HG02938 (cell line): ENCODE measurements around the gene ABI3BP.

Experiments used
- ATAC-seq: cut with Tn5 transposase; IDR thresholded peaks from one replicate; pipeline ENCODE4 v1.9.1; 2021; ENCODE audit warnings: mild to moderate bottlenecking, moderate library complexity; ENCODE audit not compliant: unreplicated experiment

ABI3BP gene

GRCh38 chr3:100777271-100777670, 215.9 kb downstream of the ABI3BP start:
- no peak for ATAC-seq

- ATAC-seq: no peak
Observed at GRCh38 chr3:100776746-100777145, 216.5 kb downstream of the ABI3BP start.

- no peak for ATAC-seq
Observed at GRCh38 chr3:100776097-100776729, 217.0 kb downstream of the ABI3BP start.

GRCh38 chr3:100775669-100776068, 217.6 kb downstream of the ABI3BP start:
- ATAC-seq: no peak

GRCh38 chr3:100775226-100775625, 218.0 kb downstream of the ABI3BP start:
- ATAC-seq: no peak

DNA sequence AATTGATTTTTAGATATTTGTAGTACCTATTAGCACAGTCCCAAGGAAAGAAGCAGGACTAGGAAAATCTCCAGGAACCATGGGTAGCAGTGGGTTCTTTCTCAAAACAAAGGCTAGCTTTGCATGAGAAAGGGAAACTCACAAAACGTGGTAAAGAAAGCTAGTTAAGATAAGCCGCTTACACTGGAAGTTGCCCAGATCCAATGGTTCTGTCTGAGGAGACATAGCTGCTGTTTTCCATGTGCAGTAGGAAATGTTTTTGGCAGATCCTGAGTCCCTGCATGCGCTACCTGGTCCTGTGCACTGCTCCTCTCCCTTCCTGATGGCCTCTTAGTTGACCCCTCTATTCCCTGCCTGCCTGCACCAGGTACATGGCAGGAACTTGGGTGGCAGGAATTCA, 223.5 kb downstream of the ABI3BP start:
- ATAC-seq: no peak

GRCh38 chr3:100766069-100766468, 227.2 kb downstream of the ABI3BP start:
- no peak for ATAC-seq

GRCh38 chr3:100765437-100765975, 227.7 kb downstream of the ABI3BP start:
- ATAC-seq: no peak

- no peak for ATAC-seq
Observed at GRCh38 chr3:100761951-100762350, 231.3 kb downstream of the ABI3BP start.

- ATAC-seq: peak; percentile 84
Observed at GRCh38 chr3:100761211-100761942, 231.8 kb downstream of the ABI3BP start.

DNA sequence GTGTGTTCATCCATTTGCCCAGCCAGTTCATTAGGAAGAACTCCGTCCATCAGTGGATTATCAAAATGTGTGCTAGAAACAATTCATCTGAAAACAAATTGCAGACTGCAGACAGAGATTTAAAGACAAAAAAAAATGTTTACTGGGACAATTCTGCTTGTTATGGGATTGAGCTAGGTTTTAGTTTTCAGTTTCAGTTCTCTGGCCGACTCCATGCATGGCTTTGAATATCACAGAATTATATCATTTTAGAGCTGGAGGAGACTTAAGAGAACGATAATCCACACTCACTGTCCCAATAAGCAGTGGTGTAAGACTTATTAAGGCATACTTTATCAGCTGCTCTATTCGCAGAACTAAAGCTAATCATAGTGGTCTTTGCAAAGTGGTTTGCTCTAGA, 232.8 kb downstream of the ABI3BP start:
- no peak for ATAC-seq

GRCh38 chr3:100759950-100760349, 233.3 kb downstream of the ABI3BP start:
- ATAC-seq: no peak

DNA sequence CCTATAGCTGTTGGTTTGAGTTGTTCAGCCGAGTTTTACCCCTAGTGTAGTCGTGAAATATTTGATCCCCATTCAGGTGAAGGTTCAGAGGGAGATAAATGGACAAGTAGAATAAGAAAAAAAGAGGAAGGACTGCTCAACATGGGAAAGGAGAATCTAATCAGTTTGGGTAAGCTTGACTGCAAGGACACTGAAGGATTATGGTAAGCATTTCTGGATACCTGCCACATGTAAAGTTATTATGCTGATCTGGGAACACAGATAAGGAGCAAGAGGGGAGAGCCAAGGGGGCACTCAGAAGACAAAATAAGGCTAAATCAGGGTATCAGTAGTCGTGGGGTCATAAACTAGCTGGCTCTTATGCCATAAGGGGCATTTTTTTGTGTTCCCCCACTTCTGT, 234.1 kb downstream of the ABI3BP start:
- no peak for ATAC-seq

- no peak for ATAC-seq
Observed at GRCh38 chr3:100756441-100756840, 236.8 kb downstream of the ABI3BP start.

DNA sequence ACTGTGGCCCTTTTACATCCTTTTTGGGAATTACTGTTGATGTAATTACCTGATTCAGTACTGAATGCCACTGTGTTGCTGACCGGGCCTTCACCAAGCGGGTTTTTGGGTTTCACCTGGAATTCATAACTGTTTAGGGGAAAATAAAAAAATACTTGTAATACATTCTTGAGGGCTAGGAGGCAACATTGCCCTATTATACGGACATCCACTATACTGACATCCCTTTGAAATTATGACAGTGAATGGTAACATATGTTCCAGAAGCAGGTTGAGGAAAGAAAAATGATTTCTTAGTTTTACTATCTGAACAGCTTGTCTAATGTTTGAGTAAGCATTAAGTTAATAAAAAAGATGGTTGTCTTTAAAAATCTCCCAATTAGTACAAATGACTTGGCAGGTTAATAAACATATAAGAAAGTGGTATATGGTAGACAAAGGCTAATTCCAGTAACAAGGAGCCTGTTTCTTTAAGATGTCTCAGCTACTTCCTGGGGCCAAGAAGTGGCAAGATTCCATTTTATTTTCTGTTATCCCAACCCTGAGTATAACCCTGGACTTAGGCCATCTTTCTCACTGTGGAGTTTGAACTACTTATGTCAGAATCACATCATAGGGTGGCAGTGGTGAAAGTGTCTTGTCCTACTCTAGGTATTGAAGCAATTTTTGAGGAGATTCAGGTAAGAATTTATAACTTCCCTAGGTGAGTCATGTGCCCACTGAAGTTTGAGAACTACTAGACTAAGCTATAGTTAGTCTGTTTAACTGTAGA, 238.5 kb downstream of the ABI3BP start:
- no peak for ATAC-seq

- ATAC-seq: no peak
Observed at GRCh38 chr3:100753846-100754245, 239.4 kb downstream of the ABI3BP start.

- ATAC-seq: no peak
Observed at GRCh38 chr3:100748967-100749366, 244.3 kb downstream of the ABI3BP start.

GRCh38 chr3:100748220-100748619, 245.0 kb downstream of the ABI3BP start:
- ATAC-seq: no peak

DNA sequence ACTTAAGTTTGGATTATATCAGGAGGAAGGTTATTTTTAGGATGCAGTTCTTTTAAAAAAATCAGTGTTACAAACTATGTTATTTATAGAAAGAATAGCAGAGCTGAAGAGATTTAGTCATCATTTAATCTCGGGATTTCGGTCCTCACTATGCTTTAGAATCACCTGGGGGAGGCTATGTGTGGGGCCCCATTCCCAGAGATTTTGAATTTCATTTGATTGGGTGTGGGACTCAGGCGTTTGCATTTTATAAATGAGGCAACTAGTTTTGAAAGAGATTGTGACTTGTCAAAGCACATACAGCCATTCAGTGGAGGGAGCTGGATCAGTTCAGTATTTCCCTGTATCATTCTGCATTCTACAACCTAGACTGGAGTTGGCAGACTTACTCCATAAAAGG, 247.1 kb downstream of the ABI3BP start:
- ATAC-seq: no peak

GRCh38 chr3:100745617-100746016, 247.6 kb downstream of the ABI3BP start:
- ATAC-seq: no peak

GRCh38 chr3:100744671-100745070, 248.6 kb downstream of the ABI3BP start:
- ATAC-seq: no peak

DNA sequence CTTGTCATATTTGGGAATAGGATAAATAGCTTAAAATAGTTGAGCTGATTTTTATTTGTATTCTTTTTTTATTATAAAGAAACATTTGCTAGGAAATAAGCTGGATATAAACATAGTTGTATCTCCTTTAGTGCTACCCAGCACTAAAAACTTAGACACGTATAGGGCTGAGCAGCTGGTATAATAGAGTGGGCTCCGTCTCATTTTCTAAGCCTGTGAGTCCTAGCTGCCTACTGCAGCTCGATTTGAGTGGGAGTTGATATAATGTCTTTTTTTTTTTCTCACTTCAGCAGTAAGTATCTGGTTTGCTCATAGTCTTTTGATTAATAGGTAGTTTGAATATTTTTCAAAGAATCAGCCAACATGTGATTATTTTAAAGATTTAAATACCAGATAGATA, 249.7 kb downstream of the ABI3BP start:
- ATAC-seq: no peak
